ENCODE data around the gene LCN2.
"Not testable (repeated sequence)": the region's sequence is repeated elsewhere in the genome, so short reads cannot be mapped to it uniquely, and the experiment has no call there.

Gene LCN2

DNA sequence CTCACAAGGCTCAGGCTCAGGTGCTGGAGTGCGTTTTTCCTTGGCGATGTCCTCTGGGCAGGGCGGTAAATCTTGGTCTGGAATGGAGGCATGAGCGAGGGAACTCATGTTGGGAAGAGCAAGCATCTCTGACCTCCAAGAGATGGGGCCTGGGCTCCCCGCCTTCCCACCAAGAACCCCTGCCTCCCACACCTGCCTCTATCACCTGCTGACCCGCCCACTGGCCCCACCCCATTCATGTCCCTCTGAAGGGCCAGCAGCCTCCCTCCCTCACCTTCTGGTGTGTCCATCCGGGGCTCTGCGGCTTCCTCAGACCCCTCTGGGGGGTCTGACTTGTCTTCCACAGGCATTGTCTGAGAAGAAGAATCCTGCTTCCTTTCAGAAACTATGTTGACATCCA, 31.2 kb downstream of the LCN2 start:
- DNase-seq = no peak
- in situ Hi-C loops (cut with HindIII; ENCODE audit: low pct_ligation_motif_present, low pct_unique_long_range_greater_than_20kb, low sequenced_read_pairs) = no loop called here

GRCh38 chr9:128181480-128181879, 32.2 kb downstream of the LCN2 start:
- in situ Hi-C loops (cut with HindIII; ENCODE audit: low pct_ligation_motif_present, low pct_unique_long_range_greater_than_20kb, low sequenced_read_pairs); DNase-seq: not testable (repeated sequence)

GRCh38 chr9:128182893-128183588, 33.8 kb downstream of the LCN2 start:
- in situ Hi-C loops (cut with HindIII; ENCODE audit: low pct_ligation_motif_present, low pct_unique_long_range_greater_than_20kb, low sequenced_read_pairs) = no loop called here
- DNase-seq = no peak

- in situ Hi-C loops (cut with HindIII; ENCODE audit: low pct_ligation_motif_present, low pct_unique_long_range_greater_than_20kb, low sequenced_read_pairs) = no loop called here
- no peak for DNase-seq
Observed at GRCh38 chr9:128185979-128186965, 37.0 kb downstream of the LCN2 start.

GRCh38 chr9:128187361-128187760, 38.1 kb downstream of the LCN2 start:
- no peak for DNase-seq
- in situ Hi-C loops (cut with HindIII; ENCODE audit: low pct_ligation_motif_present, low pct_unique_long_range_greater_than_20kb, low sequenced_read_pairs) = no loop called here

DNA sequence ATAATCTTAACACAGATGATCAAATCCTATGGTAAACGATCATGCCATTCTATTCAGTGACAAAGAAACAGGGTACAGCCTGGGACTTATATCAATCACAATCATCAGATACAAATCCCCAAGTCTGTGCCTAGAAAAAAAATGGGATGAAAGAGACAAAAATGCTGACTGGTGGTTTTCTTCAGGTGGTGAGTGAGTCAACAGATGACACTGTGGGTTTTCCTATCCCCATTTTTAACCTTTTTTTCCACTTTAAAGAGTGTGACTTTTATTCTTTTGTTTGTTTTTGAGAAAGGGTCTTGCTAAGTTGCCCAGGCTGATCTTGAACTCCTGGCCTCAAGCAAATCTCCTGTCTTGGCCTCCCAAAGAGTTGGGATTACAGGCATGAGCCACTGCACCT, 39.0 kb downstream of the LCN2 start:
- no peak for DNase-seq
- in situ Hi-C loops (cut with HindIII; ENCODE audit: low pct_ligation_motif_present, low pct_unique_long_range_greater_than_20kb, low sequenced_read_pairs) = no loop called here

DNA sequence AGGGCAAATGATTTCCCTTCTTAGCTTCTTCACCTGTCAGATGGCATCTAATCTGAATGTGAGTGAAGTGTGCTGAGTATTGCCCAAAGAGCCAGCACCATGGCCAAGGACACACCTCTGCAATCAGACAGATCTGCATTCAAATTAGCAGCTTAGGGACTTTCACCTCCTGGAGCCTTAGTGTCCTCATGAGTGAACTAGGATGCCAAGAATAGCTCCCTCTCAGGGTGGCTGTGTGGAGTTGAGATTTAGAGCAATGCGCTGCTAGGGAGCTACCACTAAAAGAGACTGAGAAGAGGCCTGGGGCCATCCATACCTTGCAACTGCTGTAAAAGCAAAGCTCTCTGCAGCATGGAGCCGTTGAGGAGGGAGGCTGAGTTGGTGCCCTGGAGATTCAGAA, 40.8 kb downstream of the LCN2 start:
- in situ Hi-C loops (cut with HindIII; ENCODE audit: low pct_ligation_motif_present, low pct_unique_long_range_greater_than_20kb, low sequenced_read_pairs) = no loop called here
- DNase-seq = no peak

GRCh38 chr9:128190516-128191405, 41.5 kb downstream of the LCN2 start:
- no peak for DNase-seq
- in situ Hi-C loops (cut with HindIII; ENCODE audit: low pct_ligation_motif_present, low pct_unique_long_range_greater_than_20kb, low sequenced_read_pairs) = no loop called here

- in situ Hi-C loops (cut with HindIII; ENCODE audit: low pct_ligation_motif_present, low pct_unique_long_range_greater_than_20kb, low sequenced_read_pairs) = no loop called here
- DNase-seq = peak; percentile 74
Observed at GRCh38 chr9:128191406-128192046, 42.3 kb downstream of the LCN2 start, which contains the start of gene CIZ1. TSS of gene CIZ1 (minus strand) at chr9:128191572. CDS start at chr9:128190857, 715 bp downstream.

DNA sequence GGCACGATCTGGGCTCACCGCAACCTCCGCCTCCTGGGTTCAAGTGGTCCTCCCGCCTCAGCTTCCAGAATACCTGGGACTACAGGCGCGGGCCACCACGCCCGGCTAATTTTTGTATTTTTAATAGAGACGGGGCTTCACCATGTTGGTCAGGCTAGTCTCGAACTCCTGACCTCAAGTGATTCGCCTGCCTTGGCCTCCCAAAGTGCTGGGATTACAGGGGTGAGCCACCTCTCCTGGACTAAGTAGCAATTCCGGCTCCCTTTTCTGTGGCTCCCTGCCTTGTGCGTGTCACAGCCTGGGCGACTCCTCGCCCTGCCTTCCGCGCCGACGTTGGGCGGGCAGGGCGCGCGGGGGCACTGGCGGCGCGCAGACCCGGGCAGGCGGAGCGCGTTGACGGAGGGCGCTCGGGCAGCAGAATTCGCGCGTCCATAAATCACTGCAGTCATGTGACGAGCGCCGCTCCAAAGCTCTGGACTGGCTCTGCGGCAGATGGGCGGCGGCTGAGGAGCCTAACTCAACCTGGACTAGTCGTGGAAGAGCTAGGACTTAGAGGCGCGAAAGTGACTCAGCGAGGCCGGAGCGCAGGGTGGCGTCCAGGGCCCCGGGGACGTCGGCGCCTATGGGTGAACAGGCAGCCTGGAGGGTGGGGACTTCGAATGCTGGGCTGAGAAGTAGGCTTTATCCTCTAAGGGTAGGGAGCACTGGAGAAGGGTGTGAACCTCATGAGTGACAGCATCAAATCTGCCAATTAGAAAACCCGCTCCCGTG, 43.5 kb downstream of the LCN2 start:
- peak; percentile 95 for DNase-seq
- in situ Hi-C loops (cut with HindIII; ENCODE audit: low pct_ligation_motif_present, low pct_unique_long_range_greater_than_20kb, low sequenced_read_pairs) = no loop called here

- in situ Hi-C loops (cut with HindIII; ENCODE audit: low pct_ligation_motif_present, low pct_unique_long_range_greater_than_20kb, low sequenced_read_pairs) = no loop called here
- no peak for DNase-seq
Observed at GRCh38 chr9:128193469-128194096, 44.3 kb downstream of the LCN2 start.

- in situ Hi-C loops (cut with HindIII; ENCODE audit: low pct_ligation_motif_present, low pct_unique_long_range_greater_than_20kb, low sequenced_read_pairs) = no loop called here
- DNase-seq = no peak
Observed at GRCh38 chr9:128201441-128202369, 52.5 kb downstream of the LCN2 start.

GRCh38 chr9:128202648-128203023, 53.4 kb downstream of the LCN2 start:
- in situ Hi-C loops (cut with HindIII; ENCODE audit: low pct_ligation_motif_present, low pct_unique_long_range_greater_than_20kb, low sequenced_read_pairs) = no loop called here
- DNase-seq = no peak
